ACC112 (cell line): ENCODE measurements around the gene DLG1.

Source experiments
- H2AFZ ChIP-seq: fragments of 200-600 bp; sonication (generic); one replicate; pipeline ENCODE4 v1.6.0; 2017; ENCODE audit warnings: antibody characterized with exemption, low read length; ENCODE audit not compliant: unreplicated experiment
- H3K27ac ChIP-seq: fragments of 200-600 bp; sonication (generic); 2 replicates; pipeline ENCODE4 v1.5.1; 2014; ENCODE audit warnings: low read depth, mild to moderate bottlenecking, antibody characterized with exemption, low read length, moderate library complexity
- H3K27me3 ChIP-seq: fragments of 200-600 bp; sonication (generic); 2 replicates; pipeline ENCODE4 v1.6.1; 2014; ENCODE audit warnings: mild to moderate bottlenecking, antibody characterized with exemption, low read length, moderate library complexity, mixed read lengths; ENCODE audit not compliant: insufficient read depth
- H3K36me3 ChIP-seq: fragments of 200-600 bp; sonication (generic); 2 replicates; pipeline ENCODE4 v1.6.1; 2016; ENCODE audit warnings: mild to moderate bottlenecking, antibody characterized with exemption, low read length, moderate library complexity, mixed read lengths; ENCODE audit not compliant: insufficient read depth
- H3K4me1 ChIP-seq: fragments of 200-600 bp; sonication (generic); one replicate; pipeline ENCODE4 v1.6.1; 2016; ENCODE audit warnings: low read length, mixed read lengths; ENCODE audit not compliant: insufficient read depth, unreplicated experiment, control insufficient read depth
- H3K4me3 ChIP-seq: fragments of 200-600 bp; sonication (generic); 2 replicates; pipeline ENCODE4 v1.5.1; 2014; ENCODE audit warnings: mild to moderate bottlenecking, low read depth, low read length
- H3K79me2 ChIP-seq: fragments of 200-600 bp; sonication (generic); one replicate; pipeline ENCODE4 v1.6.0; 2016; ENCODE audit warnings: low read length; ENCODE audit not compliant: control insufficient read depth, unreplicated experiment, insufficient read depth

The DLG1 gene

DNA sequence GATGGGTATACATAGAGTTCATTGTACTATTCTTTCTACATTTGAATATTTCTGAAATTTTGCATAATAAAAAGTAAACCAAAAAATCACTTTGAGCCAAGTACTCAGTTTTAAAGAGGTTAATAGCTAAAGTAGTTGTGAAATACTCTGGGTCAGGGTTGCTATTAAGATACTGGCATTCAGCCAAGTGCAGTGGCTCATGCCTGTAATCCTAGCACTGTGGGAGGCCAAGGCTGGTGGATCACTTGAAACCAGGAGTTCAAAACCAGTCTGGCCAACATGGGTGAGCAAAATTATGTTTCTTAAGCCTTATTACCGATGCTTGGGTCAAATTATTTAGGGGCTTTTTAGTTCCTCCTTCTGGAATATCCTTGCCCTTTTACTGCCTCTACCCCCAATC, 146.8 kb downstream of the DLG1 start:
- no peak overlapping the region for H2AFZ ChIP-seq
- H3K4me1 ChIP-seq = peaks cover 11% of the 10 kb centered on the region
- H3K4me3 ChIP-seq = no peak overlapping the region
- H3K79me2 ChIP-seq = peaks cover 19% of the 10 kb centered on the region
- no peak overlapping the region for H3K27ac ChIP-seq
- H3K36me3 ChIP-seq = peaks cover 26% of the 10 kb centered on the region
- no peaks in the 10 kb centered on the region for H3K27me3 ChIP-seq

DNA sequence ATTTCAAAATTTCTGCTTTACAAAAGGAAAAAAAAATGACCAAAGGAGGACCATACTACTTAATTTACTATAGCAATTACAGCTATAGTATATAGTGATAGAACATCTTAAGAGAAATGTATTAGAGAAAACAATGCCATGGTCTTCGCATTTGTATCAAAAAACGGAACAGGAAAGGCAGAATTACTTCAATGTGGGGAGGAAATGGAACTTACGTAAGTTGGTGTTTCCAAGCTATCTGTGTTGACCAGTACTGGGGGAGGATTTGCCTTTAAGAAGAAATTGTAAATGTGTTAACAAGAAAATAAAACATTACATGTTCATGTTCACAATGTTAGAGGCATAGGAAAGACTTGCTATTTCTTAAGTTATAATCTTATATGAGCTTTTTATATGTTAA, 148.9 kb downstream of the DLG1 start:
- Histone ChIP-seq H3K4me1 (peaks cover 11% of the 10 kb centered on the region), H3K4me3 (no peak overlapping the region), H3K27ac (no peak overlapping the region), H3K27me3 (no peaks in the 10 kb centered on the region), H3K36me3 (peaks cover 10% of the 10 kb centered on the region), H3K79me2 (peaks cover 17% of the 10 kb centered on the region), H2AFZ (no peak overlapping the region)

DNA sequence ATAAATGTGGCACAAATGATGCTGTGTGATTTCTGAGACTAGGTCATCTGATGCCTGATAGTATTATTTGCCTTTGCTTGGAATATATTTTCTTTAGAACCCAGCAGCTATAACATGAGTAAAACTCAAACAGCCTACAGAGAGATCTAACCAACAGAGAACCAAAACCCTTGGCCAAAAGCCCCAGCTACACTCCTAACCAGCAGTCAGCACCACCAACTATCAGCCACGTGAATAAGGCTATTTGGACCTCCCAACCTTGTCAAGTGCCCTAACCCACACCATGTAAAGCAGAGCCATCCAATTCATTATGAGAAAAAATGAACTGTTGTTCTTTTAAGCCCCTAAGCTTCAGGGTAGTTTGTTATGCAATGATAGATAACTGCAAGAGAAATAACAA, 154.2 kb downstream of the DLG1 start:
- H3K27ac ChIP-seq = no peak overlapping the region
- peaks cover 12% of the 10 kb centered on the region for H3K79me2 ChIP-seq

DNA sequence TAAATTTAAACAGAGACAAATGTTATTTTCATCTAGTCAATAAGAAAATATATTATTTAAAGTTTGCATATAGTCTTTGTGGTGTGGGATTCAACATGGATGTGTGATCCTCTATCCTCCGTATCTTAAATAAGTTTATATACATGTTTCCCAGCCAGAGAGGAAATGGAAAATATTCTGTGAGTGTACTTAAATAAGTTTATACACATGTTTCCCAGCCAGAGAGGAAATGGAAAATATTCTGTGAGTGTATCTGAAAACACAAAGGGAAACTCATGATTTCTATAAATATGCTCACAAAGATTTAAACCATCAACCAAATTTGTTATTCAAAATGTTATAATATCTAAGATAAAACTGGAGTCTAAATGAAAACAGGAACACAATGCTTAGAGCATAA, 158.8 kb downstream of the DLG1 start:
- Histone ChIP-seq H3K27me3 (no peaks in the 10 kb centered on the region), H3K27ac (no peak overlapping the region), H2AFZ (no peak overlapping the region), H3K79me2 (peaks cover 8% of the 10 kb centered on the region), H3K36me3 (peaks cover 44% of the 10 kb centered on the region), H3K4me1 (no peaks in the 10 kb centered on the region), H3K4me3 (no peak overlapping the region)

More for the DNA sequence above, 154.2 kb downstream of the DLG1 start:
- Histone ChIP-seq H3K36me3 (peaks cover 27% of the 10 kb centered on the region), H3K4me3 (no peak overlapping the region), H2AFZ (no peak overlapping the region), H3K27me3 (no peaks in the 10 kb centered on the region), H3K4me1 (no peaks in the 10 kb centered on the region)

DNA sequence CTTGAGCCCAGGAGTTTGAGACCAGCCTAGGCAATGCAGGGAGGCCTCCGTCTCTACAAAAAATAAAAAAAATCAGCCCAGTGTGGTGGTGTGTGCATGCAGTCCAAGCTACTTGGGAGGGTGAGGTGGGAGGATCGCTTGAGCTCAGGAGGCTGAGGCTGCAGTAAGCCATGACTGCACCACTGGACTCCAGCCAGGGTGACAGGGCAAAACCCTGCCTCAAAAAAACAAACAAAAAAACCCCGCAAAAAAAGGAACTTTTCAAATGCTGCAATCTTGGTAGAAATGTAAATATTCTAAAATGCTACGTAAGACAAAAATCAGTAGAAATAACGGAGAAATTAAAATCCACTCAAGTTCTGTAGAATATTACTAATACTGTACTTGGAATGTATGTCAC, 160.7 kb downstream of the DLG1 start:
- Histone ChIP-seq H3K36me3 (peaks cover 59% of the 10 kb centered on the region), H2AFZ (no peak overlapping the region), H3K4me1 (no peaks in the 10 kb centered on the region), H3K27me3 (no peaks in the 10 kb centered on the region), H3K79me2 (no peaks in the 10 kb centered on the region), H3K27ac (no peak overlapping the region), H3K4me3 (no peak overlapping the region)

DNA sequence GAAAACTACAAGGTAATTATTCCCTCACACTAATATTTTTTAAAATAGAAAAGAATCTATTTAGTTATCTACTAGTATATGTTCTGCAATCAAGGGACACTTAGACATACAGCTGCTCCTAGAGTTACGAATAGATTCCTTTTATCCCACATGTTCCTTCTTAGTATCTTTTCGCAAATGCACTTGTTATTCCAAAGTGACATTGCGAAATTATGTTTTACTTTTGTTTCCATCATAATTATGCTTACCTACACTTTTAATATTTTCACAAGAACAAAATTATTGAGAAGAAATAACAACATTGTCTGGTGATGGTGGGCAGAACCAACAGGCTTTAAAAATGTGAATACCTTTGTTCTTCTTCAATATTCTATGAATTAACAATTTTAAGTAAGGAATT, 161.7 kb downstream of the DLG1 start:
- H3K27ac ChIP-seq = no peak overlapping the region
- H3K79me2 ChIP-seq = no peaks in the 10 kb centered on the region
- no peaks in the 10 kb centered on the region for H3K27me3 ChIP-seq
- H2AFZ ChIP-seq = no peak overlapping the region
- no peaks in the 10 kb centered on the region for H3K4me1 ChIP-seq
- peaks cover 58% of the 10 kb centered on the region for H3K36me3 ChIP-seq
- H3K4me3 ChIP-seq = no peak overlapping the region

DNA sequence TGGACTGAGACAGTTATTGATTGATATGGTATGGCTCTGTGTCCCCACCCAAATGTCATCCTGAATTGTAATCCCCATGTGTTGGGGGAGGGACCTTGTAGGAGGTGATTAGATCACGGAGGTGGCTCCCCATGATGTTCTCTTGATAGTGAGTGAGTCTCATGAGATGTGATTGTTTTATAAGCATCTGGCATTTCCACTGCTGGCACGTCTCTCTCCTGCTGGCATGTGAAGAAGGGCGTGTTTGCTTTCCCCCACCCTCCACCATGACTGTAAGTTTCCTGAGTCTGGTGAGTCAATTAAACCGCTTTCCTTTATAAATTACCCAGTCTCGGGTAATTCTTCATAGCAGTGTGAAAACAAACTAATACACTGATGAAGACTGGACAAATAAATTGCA, 163.2 kb downstream of the DLG1 start:
- Histone ChIP-seq H3K36me3 (peaks cover 60% of the 10 kb centered on the region), H2AFZ (no peak overlapping the region), H3K4me3 (no peak overlapping the region), H3K27me3 (no peaks in the 10 kb centered on the region), H3K4me1 (no peaks in the 10 kb centered on the region), H3K79me2 (no peaks in the 10 kb centered on the region), H3K27ac (no peak overlapping the region)

DNA sequence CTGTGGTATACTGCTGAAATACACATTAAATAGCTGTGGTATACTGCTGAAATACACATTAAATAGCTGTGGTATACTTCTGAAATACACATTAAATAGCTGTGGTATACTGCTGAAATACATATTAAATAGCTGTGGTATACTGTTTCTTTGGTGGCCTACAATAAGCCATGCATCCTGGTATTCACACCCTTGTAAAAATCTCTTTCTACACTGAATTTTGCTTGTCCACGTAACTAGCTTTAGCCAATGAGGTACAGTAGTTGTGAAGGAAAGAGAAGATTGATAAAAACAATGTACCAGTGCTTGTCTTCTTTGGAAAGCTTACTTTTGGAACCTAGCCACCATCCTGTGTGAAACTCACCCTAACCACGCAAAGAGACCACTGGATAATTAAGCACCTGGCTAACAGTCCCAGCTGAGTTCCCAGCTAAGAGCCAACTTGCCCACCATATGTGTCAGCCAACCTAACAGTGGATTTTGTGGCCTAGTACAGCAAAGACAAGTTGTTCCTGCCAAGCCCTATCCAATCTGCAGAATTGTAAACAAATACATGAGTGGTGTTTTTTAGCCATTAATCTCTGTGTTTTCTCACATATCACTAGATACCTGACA, 165.4 kb downstream of the DLG1 start:
- peaks cover 73% of the 10 kb centered on the region for H3K36me3 ChIP-seq
- H3K79me2 ChIP-seq = no peaks in the 10 kb centered on the region
- no peak overlapping the region for H2AFZ ChIP-seq
- no peaks in the 10 kb centered on the region for H3K4me1 ChIP-seq
- H3K27me3 ChIP-seq = no peaks in the 10 kb centered on the region
- H3K4me3 ChIP-seq = no peak overlapping the region
- H3K27ac ChIP-seq = no peak overlapping the region

DNA sequence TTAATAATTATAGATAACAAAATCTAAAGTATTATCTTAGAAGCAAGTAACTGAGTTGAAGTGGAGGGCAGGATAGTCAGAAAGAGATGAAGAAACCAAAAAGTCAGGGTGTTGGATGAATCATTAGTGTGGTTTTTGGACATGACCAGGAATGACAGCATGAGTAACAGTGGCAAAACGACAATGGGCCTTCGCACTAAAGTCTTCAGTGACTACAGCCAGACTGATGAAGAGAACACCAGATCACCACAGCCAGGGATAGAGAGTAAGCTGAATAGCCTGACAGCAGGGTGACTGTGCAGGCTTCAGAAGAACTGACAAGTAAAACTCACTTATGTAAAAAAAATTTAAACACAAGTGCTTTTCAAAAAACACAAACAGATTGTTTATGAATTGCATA, 172.8 kb downstream of the DLG1 start:
- Histone ChIP-seq H2AFZ (no peak overlapping the region), H3K79me2 (no peaks in the 10 kb centered on the region), H3K36me3 (peaks cover 25% of the 10 kb centered on the region), H3K27ac (no peak overlapping the region), H3K27me3 (no peaks in the 10 kb centered on the region), H3K4me1 (peaks cover 3% of the 10 kb centered on the region), H3K4me3 (no peak overlapping the region)

DNA sequence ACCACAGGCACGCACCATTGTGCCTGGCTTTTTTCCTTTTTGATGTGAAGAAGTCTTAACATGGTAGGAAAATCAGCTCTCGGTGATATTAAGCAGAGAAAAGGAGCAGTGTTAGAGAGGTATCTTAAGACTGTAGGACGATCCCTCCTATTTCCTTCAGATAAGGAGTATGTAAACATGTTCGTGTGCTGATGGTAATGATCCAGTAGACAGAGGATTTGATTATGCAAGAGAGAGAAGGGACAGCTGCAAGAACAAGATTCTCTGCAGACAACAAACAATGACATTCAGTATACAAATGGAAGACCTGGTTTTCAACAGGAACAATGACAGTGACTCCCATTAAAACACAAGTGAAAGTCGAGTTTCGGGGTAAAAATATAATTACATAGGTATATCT, 173.7 kb downstream of the DLG1 start:
- no peaks in the 10 kb centered on the region for H3K79me2 ChIP-seq
- no peak overlapping the region for H3K4me3 ChIP-seq
- no peak overlapping the region for H2AFZ ChIP-seq
- H3K4me1 ChIP-seq = peaks cover 3% of the 10 kb centered on the region
- H3K27ac ChIP-seq = no peak overlapping the region
- peaks cover 17% of the 10 kb centered on the region for H3K36me3 ChIP-seq
- no peaks in the 10 kb centered on the region for H3K27me3 ChIP-seq

DNA sequence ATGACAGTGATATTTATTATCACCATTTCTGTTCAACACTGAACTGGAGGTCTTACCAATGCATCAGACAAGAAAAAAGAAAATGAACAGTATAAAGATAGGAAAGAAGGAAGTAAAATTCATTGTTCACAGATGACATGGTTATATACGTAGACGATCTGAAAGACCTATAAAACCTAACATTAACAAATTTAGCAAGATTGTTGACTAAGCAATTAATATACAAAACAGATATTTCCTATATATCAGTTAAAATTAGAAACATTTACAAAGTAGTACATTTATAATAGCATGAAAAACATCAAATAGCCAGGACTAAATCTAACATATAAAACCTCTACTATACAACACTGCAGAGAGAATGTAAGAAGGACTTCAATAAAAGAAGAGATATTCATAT, 176.0 kb downstream of the DLG1 start:
- Histone ChIP-seq H3K4me3 (no peak overlapping the region), H3K79me2 (no peaks in the 10 kb centered on the region), H3K27ac (no peak overlapping the region), H3K27me3 (no peaks in the 10 kb centered on the region), H2AFZ (no peak overlapping the region), H3K36me3 (no peaks in the 10 kb centered on the region; the same call in 1 of the 2 replicates), H3K4me1 (peaks cover 3% of the 10 kb centered on the region)
